Astrocyte (in vitro differentiated cells and primary cell): ENCODE measurements around the gene XYLT1.

Experiments
- CTCF ChIP-seq: IDR thresholded peaks from 2 replicates; pipeline ENCODE4 v1.5.1; 2011; ENCODE audit warnings: low read depth, mild to moderate bottlenecking, inconsistent platforms, low read length, moderate library complexity; ENCODE audit not compliant: insufficient read depth
- EZH2 ChIP-seq: IDR thresholded peaks from 2 replicates; pipeline ENCODE4 v1.6.1; 2012; ENCODE audit warnings: mild to moderate bottlenecking, low read length, inconsistent platforms; ENCODE audit not compliant: insufficient read depth

- TF ChIP-seq CTCF (no peak), EZH2 (no peak)
Observed at GRCh38 chr16:17318238-17318637, 152.5 kb downstream of the XYLT1 start.
